Fibroblast of the conjunctiva (primary cell): ENCODE data around the gene FLT1.

Experiments
- DNase-seq: peaks from one replicate; pipeline ENCODE4 v3.0.0-alpha.2; 2010; ENCODE audit warnings: low read depth

FLT1 gene

GRCh38 chr13:28338742-28339141 is 156.2 kb downstream of the FLT1 start:
- no peak for DNase-seq

GRCh38 chr13:28338006-28338574 is 156.8 kb downstream of the FLT1 start:
- DNase-seq, result no peak

- no peak for DNase-seq
Measured at GRCh38 chr13:28337166-28338005, 157.5 kb downstream of the FLT1 start.

- no peak for DNase-seq
Measured at GRCh38 chr13:28336193-28336657, 158.7 kb downstream of the FLT1 start.

GRCh38 chr13:28333204-28333881 is 161.6 kb downstream of the FLT1 start:
- DNase-seq, result no peak

- DNase-seq, result peak; percentile 79
Measured at GRCh38 chr13:28329395-28330158, 165.4 kb downstream of the FLT1 start.

- no peak for DNase-seq
Measured at GRCh38 chr13:28328271-28328607, 166.7 kb downstream of the FLT1 start.

GRCh38 chr13:28327373-28328270 is 167.3 kb downstream of the FLT1 start:
- no peak for DNase-seq

GRCh38 chr13:28326056-28326455 is 168.9 kb downstream of the FLT1 start:
- DNase-seq, result no peak

GRCh38 chr13:28325022-28325421 is 169.9 kb downstream of the FLT1 start:
- DNase-seq, result no peak

GRCh38 chr13:28324181-28324789 is 170.6 kb downstream of the FLT1 start:
- no peak for DNase-seq

- no peak for DNase-seq
Measured at GRCh38 chr13:28322256-28322905, 172.5 kb downstream of the FLT1 start.

GRCh38 chr13:28321756-28322155 is 173.2 kb downstream of the FLT1 start:
- DNase-seq, result no peak

- no peak for DNase-seq
Measured at GRCh38 chr13:28320884-28321574, 173.9 kb downstream of the FLT1 start.

GRCh38 chr13:28320209-28320608 is 174.7 kb downstream of the FLT1 start:
- DNase-seq, result no peak

GRCh38 chr13:28319528-28319927 is 175.4 kb downstream of the FLT1 start:
- DNase-seq, result no peak

- no peak for DNase-seq
Measured at GRCh38 chr13:28318496-28318895, 176.4 kb downstream of the FLT1 start.

- DNase-seq, result no peak
Measured at GRCh38 chr13:28316836-28317235, 178.1 kb downstream of the FLT1 start.

GRCh38 chr13:28316129-28316528 is 178.8 kb downstream of the FLT1 start:
- DNase-seq, result no peak

GRCh38 chr13:28314879-28315278 is 180.0 kb downstream of the FLT1 start:
- DNase-seq, result no peak
